ENCODE results near the gene NOX5.

DNA sequence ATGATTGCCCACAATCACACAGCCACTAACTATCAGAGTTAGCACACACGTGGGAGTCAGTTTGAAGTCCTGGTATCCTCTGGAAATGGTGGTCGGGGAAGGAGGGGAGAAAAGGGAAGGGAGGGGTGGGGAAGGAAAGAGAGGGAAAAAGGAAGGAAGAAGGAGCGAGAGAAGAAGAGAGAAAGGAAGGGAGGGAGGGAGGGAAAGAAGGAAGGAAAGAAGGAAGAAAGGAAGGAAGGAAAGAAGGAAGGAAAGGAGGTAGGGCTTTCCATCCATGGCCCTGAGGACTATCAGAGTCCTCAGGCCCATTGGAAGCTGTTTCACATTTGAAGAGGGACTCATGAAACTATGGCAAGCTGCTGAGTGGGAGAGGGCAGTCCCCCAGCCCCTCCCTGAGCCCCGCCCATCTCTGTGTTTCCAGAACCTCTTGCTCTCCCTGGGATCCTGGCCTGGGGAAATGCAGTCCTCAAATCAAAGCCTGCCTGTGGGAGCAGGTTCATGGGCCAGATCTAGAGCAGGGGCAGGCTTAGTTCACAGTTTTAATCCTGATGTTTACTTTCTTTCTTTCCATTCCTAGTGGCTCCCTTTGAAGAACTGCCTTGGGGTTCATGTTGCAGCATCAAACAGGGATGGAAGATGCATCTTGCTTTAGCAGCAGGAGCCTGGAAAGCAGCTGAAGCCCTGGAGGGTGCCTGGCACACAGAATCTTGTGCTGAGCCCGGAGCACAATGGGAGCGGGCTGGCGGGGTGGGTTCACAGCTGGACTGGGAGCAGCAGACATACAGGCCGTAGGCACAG lies 79.8 kb downstream of the NOX5 start:
- TF ChIP-seq CTCF (IDR thresholded peaks at IDR 0.05 in 2 of 3, conservative IDR thresholded peaks at IDR 0.05 in 1 of 3; ENCODE audit: borderline replicate concordance in 1 of 3, insufficient read depth in 1 of 3, low read depth in 2 of 3, low read length in 2 of 3) = no peak
- no peak for TF ChIP-seq SRF (IDR thresholded peaks at IDR 0.05; ENCODE audit: low read depth)
